Liver (tissue), 9 donors: ENCODE measurements around the gene KRT6C. TPM values are rescaled to one million over a fixed set of nuclear protein-coding genes. Genes with fewer than 3 reads are reported as not detected.
"Not testable (repeated sequence)": the region's sequence is repeated elsewhere in the genome, so short reads cannot be mapped to it uniquely, and the experiment has no call there.

ENCODE experiments used
- DNase-seq: peaks from one replicate; pipeline ENCODE4 v3.0.0-alpha.2; 2017; ENCODE audit warnings: low spot score
- H3K27ac ChIP-seq, 2 donors: one replicate each; pipeline ENCODE4 v1.7.0; 2013; ENCODE audit warnings: inconsistent platforms in 2 of 2, low read length in 2 of 2, control low read depth in 1 of 2, low read depth in 1 of 2, mild to moderate bottlenecking in 1 of 2
- H3K27me3 ChIP-seq, 4 donors: one replicate each; pipeline versions ENCODE4 v1.6.1 to v1.7.0; 2013; ENCODE audit warnings: low read length in 3 of 4, inconsistent platforms in 1 of 4, mild to moderate bottlenecking in 1 of 4, moderate library complexity in 1 of 4; ENCODE audit not compliant: control insufficient read depth in 4 of 4, insufficient read depth in 4 of 4
- H3K36me3 ChIP-seq, 4 donors: one replicate each; pipeline versions ENCODE4 v1.6.1 to v1.7.0; 2013; ENCODE audit warnings: low read length in 3 of 4, mild to moderate bottlenecking in 3 of 4, low read depth in 1 of 4, moderate library complexity in 1 of 4; ENCODE audit not compliant: control insufficient read depth in 4 of 4, insufficient read depth in 3 of 4
- H3K4me1 ChIP-seq, 4 donors: one replicate each; pipeline versions ENCODE4 v1.6.1 to v1.7.0; 2013; ENCODE audit warnings: low read length in 3 of 4, mild to moderate bottlenecking in 3 of 4, moderate library complexity in 1 of 4; ENCODE audit not compliant: control insufficient read depth in 4 of 4, insufficient read depth in 4 of 4
- H3K4me3 ChIP-seq, 3 donors: one replicate each; pipeline versions ENCODE4 v1.6.1 to v1.7.0; 2013; ENCODE audit warnings: low read length in 3 of 3, control low read depth in 1 of 3, low read depth in 1 of 3, mild to moderate bottlenecking in 1 of 3
- H3K9ac ChIP-seq, 2 donors: one replicate each; pipeline ENCODE4 v1.7.0; 2013; ENCODE audit warnings: low read length in 2 of 2, mild to moderate bottlenecking in 2 of 2, moderate library complexity in 2 of 2, control low read depth in 1 of 2, low read depth in 1 of 2
- H3K9me3 ChIP-seq, 4 donors: one replicate each; pipeline versions ENCODE4 v1.6.1 to v1.7.0; 2013; ENCODE audit warnings: low read length in 3 of 4; ENCODE audit not compliant: control insufficient read depth in 4 of 4
- ATF3 ChIP-seq: IDR thresholded peaks from 2 replicates; pipeline ENCODE4 v1.6.1; 2016; ENCODE audit warnings: antibody characterized with exemption
- CTCF ChIP-seq: fragments of 150-350 bp; IDR thresholded peaks from 2 replicates; pipeline ENCODE4 v1.5.1; 2017; ENCODE audit warnings: improper control_type of control experiment, low read depth, low read length; ENCODE audit not compliant: missing input control
- EGR1 ChIP-seq, 2 donors: IDR thresholded peaks; 2 replicates each; pipeline ENCODE4 v1.6.1; 2016 to 2018; ENCODE audit warnings: antibody characterized with exemption in 2 of 2, low read depth in 2 of 2
- FOXA1 ChIP-seq: IDR thresholded peaks from 2 replicates; pipeline ENCODE4 v1.6.1; 2016; ENCODE audit warnings: antibody characterized with exemption
- FOXA2 ChIP-seq: IDR thresholded peaks from 2 replicates; pipeline ENCODE4 v1.6.1; 2016; ENCODE audit warnings: antibody characterized with exemption
- GABPA ChIP-seq, 2 donors: IDR thresholded peaks in 1 of 2; conservative IDR thresholded peaks in 1 of 2; 2 replicates each; pipeline ENCODE4 v1.6.1; 2016; ENCODE audit warnings: antibody characterized with exemption in 2 of 2, mild to moderate bottlenecking in 1 of 2, moderate library complexity in 1 of 2
- HNF4A ChIP-seq, 2 donors: conservative IDR thresholded peaks; 2 replicates each; pipeline ENCODE4 v1.6.1; 2016; ENCODE audit warnings: antibody characterized with exemption in 2 of 2, mild to moderate bottlenecking in 2 of 2
- JUND ChIP-seq, 2 donors: IDR thresholded peaks; 2 replicates each; pipeline ENCODE4 v1.6.1; 2016; ENCODE audit warnings: antibody characterized with exemption in 2 of 2
- MAX ChIP-seq: IDR thresholded peaks from 2 replicates; pipeline ENCODE4 v1.6.1; 2016; ENCODE audit warnings: antibody characterized with exemption
- NR2F2 ChIP-seq: IDR thresholded peaks from 2 replicates; pipeline ENCODE4 v1.6.1; 2016; ENCODE audit warnings: antibody characterized with exemption
- RAD21 ChIP-seq, 2 donors: IDR thresholded peaks; 2 replicates each; pipeline ENCODE4 v1.6.1; 2016; ENCODE audit warnings: antibody characterized with exemption in 2 of 2, mild to moderate bottlenecking in 2 of 2
- REST ChIP-seq: IDR thresholded peaks from 2 replicates; pipeline ENCODE4 v1.6.1; 2016; ENCODE audit warnings: antibody characterized with exemption, mild to moderate bottlenecking
- RXRA ChIP-seq, 2 donors: IDR thresholded peaks; 2 replicates each; pipeline ENCODE4 v1.6.1; 2017 to 2018; ENCODE audit warnings: antibody characterized with exemption in 2 of 2, mild to moderate bottlenecking in 1 of 2
- SP1 ChIP-seq: IDR thresholded peaks from 2 replicates; pipeline ENCODE4 v1.6.1; 2018; ENCODE audit warnings: antibody characterized with exemption, mild to moderate bottlenecking
- TAF1 ChIP-seq: conservative IDR thresholded peaks from 2 replicates; pipeline ENCODE4 v1.6.1; 2016; ENCODE audit warnings: antibody characterized with exemption, mild to moderate bottlenecking
- YY1 ChIP-seq: IDR thresholded peaks from 2 replicates; pipeline ENCODE4 v1.6.1; 2016; ENCODE audit warnings: antibody characterized with exemption, mild to moderate bottlenecking
- ZBTB33 ChIP-seq: IDR thresholded peaks from 2 replicates; pipeline ENCODE4 v1.6.1; 2016; ENCODE audit warnings: antibody characterized with exemption
- WGBS: extraction: QIAGEN DNeasy Blood & Tissue Kit; methylation state at CpG from one replicate; pipeline ENCODE4 v1.1.7; 2013; 5-methylcytosine and 5-hydroxymethylcytosine counted together
- polyA plus RNA-seq, 2 donors: library from polyadenylated mRNA; stranded (reverse) in 1 of 2; unstranded in 1 of 2; fragments of 200-250 nt in 1 of 2; fragments of >200 nt in 1 of 2; fragmentation: Nextera tagmentation in 1 of 2; extraction: Ambion mirVana in 1 of 2; gene quantifications; one replicate each; pipeline versions ENCODE4 v1.2.1 to v1.2.3, GENCODE V29; 2013 to 2015
- total RNA-seq, 2 donors: library from RNA; depleted of rRNA; stranded (reverse); fragments of >200 nt; gene quantifications; one replicate each; pipeline ENCODE4 v1.2.3, GENCODE V29; 2014
- donor health status: healthy.
- donor health status: healthy.
- donor health status: healthy.
- donor health status: healthy.
- donor health status: healthy.

Gene KRT6C
- total and polyA plus RNA-seq, 4 donors = 0.61 TPM; not detected in 3

GRCh38 chr12:52494100-52494499, 20.5 kb upstream of the KRT6C start:
- no peak overlapping the region for H3K9ac ChIP-seq
- H3K27me3 ChIP-seq = peaks cover 0 to 6% (median 0%) of the 10 kb centered on the region in 4 donors
- H3K36me3 ChIP-seq = no peaks in the 10 kb centered on the region
- H3K4me3 ChIP-seq = no peak overlapping the region
- TF ChIP-seq YY1 = no peak
- TF ChIP-seq RAD21 (IDR thresholded peaks at IDR 0.05) = no peak
- no peak for TF ChIP-seq FOXA1
- TF ChIP-seq EGR1 (IDR thresholded peaks at IDR 0.05; ENCODE audit: low read depth in 2 of 2) = no peak
- TF ChIP-seq ATF3 = no peak
- no peak for TF ChIP-seq REST
- TF ChIP-seq RXRA (IDR thresholded peaks at IDR 0.05) = no peak
- TF ChIP-seq SP1 = no peak
- TF ChIP-seq GABPA (IDR thresholded peaks at IDR 0.05 in 1 of 2, conservative IDR thresholded peaks at IDR 0.05 in 1 of 2) = no peak
- TF ChIP-seq NR2F2 = no peak
- no peak for TF ChIP-seq CTCF
- no peak for TF ChIP-seq TAF1
- TF ChIP-seq HNF4A (conservative IDR thresholded peaks at IDR 0.05) = no peak
- TF ChIP-seq JUND (IDR thresholded peaks at IDR 0.05) = no peak
- no peak for DNase-seq
- no peaks in the 10 kb centered on the region for H3K4me1 ChIP-seq
- 95% methylated on average over 1 of the region's 1 CpG for WGBS
- H3K27ac ChIP-seq = no peak overlapping the region
- H3K9me3 ChIP-seq = no peaks in the 10 kb centered on the region

- H3K27me3 ChIP-seq = peaks cover 0 to 9% (median 0%) of the 10 kb centered on the region in 4 donors
- no peak within 1 kb of the TSS for H3K9ac ChIP-seq
- H3K9me3 ChIP-seq = no peaks in the 10 kb centered on the region
- H3K4me1 ChIP-seq = no peaks in the 10 kb centered on the region
- H3K4me3 ChIP-seq = no peak within 1 kb of the TSS
- H3K27ac ChIP-seq = no peak within 1 kb of the TSS
- no peak for DNase-seq
- TF ChIP-seq RXRA (IDR thresholded peaks at IDR 0.05) (no peak), ATF3 (no peak), MAX (no peak), HNF4A (conservative IDR thresholded peaks at IDR 0.05) (no peak), TAF1 (no peak), FOXA2 (no peak), GABPA (IDR thresholded peaks at IDR 0.05 in 1 of 2, conservative IDR thresholded peaks at IDR 0.05 in 1 of 2) (no peak), ZBTB33 (no peak)
- no peaks in the 10 kb centered on the region for H3K36me3 ChIP-seq
- 97% methylated on average over 2 of the region's 2 CpGs for WGBS
Observed at GRCh38 chr12:52493172-52493571, 19.6 kb upstream of the KRT6C start, which contains the start of gene KRT6A. KRT6A (minus strand) TSS chr12:52493257; CDS start chr12:52493188, 69 bp downstream.

- WGBS = 96% methylated on average over 6 of the region's 6 CpGs
- not testable (repeated sequence) for H3K4me1 ChIP-seq, H3K9ac ChIP-seq, DNase-seq, H3K27ac ChIP-seq, H3K9me3 ChIP-seq, H3K36me3 ChIP-seq, H3K27me3 ChIP-seq, H3K4me3 ChIP-seq
Observed at GRCh38 chr12:52492405-52492804, 18.8 kb upstream of the KRT6C start.

GRCh38 chr12:52491495-52491894, 17.9 kb upstream of the KRT6C start:
- H3K4me3 ChIP-seq, DNase-seq, H3K36me3 ChIP-seq, H3K27ac ChIP-seq, H3K9me3 ChIP-seq, H3K27me3 ChIP-seq, H3K4me1 ChIP-seq, H3K9ac ChIP-seq: not testable (repeated sequence)
- 88% methylated on average over 8 of the region's 8 CpGs for WGBS
